Endothelial cell of umbilical vein (primary cell): ENCODE results near the gene GPSM1. TPM values are rescaled to one million over a fixed set of nuclear protein-coding genes. Genes with fewer than 3 reads are reported as not detected.

Experiments used
- BruUV-seq: library from RNA; stranded (reverse); fragments of 400-500 nt; replicated peaks from 2 replicates; lab custom pipeline; 2021; lab: Mats Ljungman, UMichigan
- CTCF ChIA-PET: fragments of 300-600, 350-600 bp; sonication (Branson Sonifier 250); formaldehyde crosslinking; loops from one replicate; lab custom pipeline; 2021; ENCODE audit warnings: antibody characterized with exemption, inconsistent platforms; lab: Charles Lee
- POLR2A ChIA-PET: fragments of 300-600, 350-600 bp; sonication (Branson Sonifier 250); formaldehyde crosslinking; loops from one replicate; lab custom pipeline; 2021; ENCODE audit warnings: antibody characterized with exemption, inconsistent platforms; lab: Charles Lee
- DNase-seq: peaks from one replicate; pipeline ENCODE4 v3.0.0-alpha.2; 2011; ENCODE audit warnings: low read depth, low spot score
- FAIRE-seq: peaks from 2 replicates; lab custom pipeline; 2011; peaks lifted over from hg19 to GRCh38; lab: Jason Lieb, UNC
- H2AFZ ChIP-seq: 2 replicates; pipeline ENCODE4 v1.6.0; 2012; ENCODE audit warnings: low read depth, low read length, control low read depth, inconsistent platforms
- H3K27ac ChIP-seq: 2 replicates; pipeline ENCODE4 v1.5.1; 2011; ENCODE audit warnings: low read depth, mild to moderate bottlenecking, control low read depth, low read length, moderate library complexity; ENCODE audit not compliant: insufficient read depth
- H3K27me3 ChIP-seq, 2 experiments: 2 replicates each; pipeline versions ENCODE4 v1.6.0 to v1.6.1; 2011; ENCODE audit warnings: low read length in 2 of 2, mixed read lengths in 1 of 2; ENCODE audit not compliant: control insufficient read depth in 2 of 2, insufficient read depth in 2 of 2
- H3K36me3 ChIP-seq, 2 experiments: 2 replicates in 1 of 2; 3 replicates in 1 of 2; pipeline ENCODE4 v1.5.1; 2011; ENCODE audit warnings: low read length in 2 of 2, mild to moderate bottlenecking in 1 of 2, moderate library complexity in 1 of 2; ENCODE audit not compliant: control insufficient read depth in 2 of 2, insufficient read depth in 2 of 2; ENCODE audit errors: extremely low read depth in 1 of 2
- H3K4me1 ChIP-seq: 3 replicates; pipeline ENCODE4 v1.5.1; 2011; ENCODE audit warnings: mild to moderate bottlenecking, low read length; ENCODE audit not compliant: control insufficient read depth, insufficient read depth; ENCODE audit errors: extremely low read depth
- H3K4me2 ChIP-seq: 2 replicates; pipeline ENCODE4 v1.6.1; 2011; ENCODE audit warnings: low read length, control low read depth, mixed read lengths; ENCODE audit not compliant: insufficient read depth
- H3K4me3 ChIP-seq, 3 experiments: fragments of 200-600 bp in 1 of 3; sonication (generic), shearing (Covaris generic) in 1 of 3; replicated peaks in 1 of 3; 2 replicates each; pipeline ENCODE4 v1.5.1; 2011 to 2016; ENCODE audit warnings: control low read depth in 3 of 3, low read length in 3 of 3, mild to moderate bottlenecking in 2 of 3, inconsistent platforms in 1 of 3, low read depth in 1 of 3, moderate library complexity in 1 of 3; ENCODE audit not compliant: insufficient read depth in 1 of 3
- H3K79me2 ChIP-seq: 2 replicates; pipeline ENCODE4 v1.6.0; 2012; ENCODE audit warnings: low read length, inconsistent platforms; ENCODE audit not compliant: control insufficient read depth, insufficient read depth
- H3K9ac ChIP-seq: replicated peaks from 2 replicates; pipeline ENCODE3; 2011; ENCODE audit warnings: low read length, control low read depth; ENCODE audit not compliant: insufficient read depth; ENCODE audit errors: extremely low read depth
- H3K9me1 ChIP-seq: replicated peaks from 3 replicates; pipeline ENCODE4 v1.6.0; 2011; ENCODE audit warnings: mild to moderate bottlenecking, low read length; ENCODE audit not compliant: control insufficient read depth, insufficient read depth; ENCODE audit errors: extremely low read depth
- H3K9me3 ChIP-seq: replicated peaks from 2 replicates; pipeline ENCODE4 v1.5.1; 2012; ENCODE audit warnings: low read length, inconsistent platforms; ENCODE audit not compliant: control insufficient read depth, insufficient read depth
- H4K20me1 ChIP-seq: replicated peaks from 2 replicates; pipeline ENCODE3; 2011; ENCODE audit warnings: mild to moderate bottlenecking, low read length; ENCODE audit not compliant: control insufficient read depth, insufficient read depth; ENCODE audit errors: extremely low read depth
- EZH2 ChIP-seq: IDR thresholded peaks from 2 replicates; pipeline ENCODE4 v1.6.1; 2012; ENCODE audit warnings: borderline replicate concordance, low read depth, mild to moderate bottlenecking, moderate library complexity, low read length, inconsistent platforms; ENCODE audit not compliant: severe bottlenecking
- FOS ChIP-seq: IDR thresholded peaks from 2 replicates; pipeline ENCODE4 v1.6.1; 2011; ENCODE audit warnings: mild to moderate bottlenecking, low read length, moderate library complexity, borderline replicate concordance; ENCODE audit not compliant: insufficient read depth
- GATA2 ChIP-seq: IDR thresholded peaks from 2 replicates; pipeline ENCODE4 v1.7.0; 2011; ENCODE audit warnings: low read depth, mild to moderate bottlenecking, moderate library complexity, mixed read lengths, low read length; ENCODE audit not compliant: insufficient read length, insufficient read depth
- JUN ChIP-seq: IDR thresholded peaks from 2 replicates; pipeline ENCODE4 v1.6.1; 2011; ENCODE audit warnings: borderline replicate concordance, low read depth; ENCODE audit not compliant: insufficient read length, insufficient read depth
- POLR2A ChIP-seq: IDR thresholded peaks from 2 replicates; pipeline ENCODE4 v1.6.1; 2012; ENCODE audit warnings: low read depth, mild to moderate bottlenecking, control low read depth, low read length
- POLR2AphosphoS5 ChIP-seq: IDR thresholded peaks from 2 replicates; pipeline ENCODE4 v1.6.1; 2012; ENCODE audit warnings: low read depth, mild to moderate bottlenecking, control low read depth, low read length, moderate library complexity; ENCODE audit not compliant: insufficient read depth
- dilution Hi-C: fragments of 300-500 bp; cut with MboI; formaldehyde crosslinking; loops from one replicate; pipeline ENCODE4 v1.15.0; 2019; ENCODE audit warnings: low sequenced_read_pairs; ENCODE audit not compliant: extremely low pct_ligation_motif_present
- intact Hi-C: fragments of 100-400 bp; cut with micrococcal nuclease; formaldehyde crosslinking; loops from one replicate; pipeline ENCODE4 v1.10.0; 2022
- polyA plus RNA-seq, 4 experiments: library from polyadenylated mRNA; depleted of rRNA in 3 of 4; stranded (reverse) in 3 of 4; unstranded in 1 of 4; fragments of >200 nt; gene quantifications; 2 replicates each; pipeline versions ENCODE4 v1.2.1 to v1.2.3, GENCODE V29; 2011 to 2012; ENCODE audit warnings: missing spikeins in 1 of 4
- total RNA-seq: library from RNA; stranded (reverse); gene quantifications from 2 replicates; pipeline ENCODE4 v1.2.3, GENCODE V29; 2021
- TF ChIP-seq, protein P1 (sequence below), 2 donors: IDR thresholded peaks; 1 replicate in 1 of 2; 2 replicates in 1 of 2; pipeline ENCODE4 v1.5.1; 2011; ENCODE audit warnings: low read length in 2 of 2, mild to moderate bottlenecking in 2 of 2, moderate library complexity in 2 of 2, control low read depth in 1 of 2, inconsistent platforms in 1 of 2, low read depth in 1 of 2; ENCODE audit not compliant: insufficient read depth in 1 of 2; ENCODE audit errors: extremely low read depth in 1 of 2

GPSM1 gene
- total and polyA plus RNA-seq, 2 donors (not counting 3 experiments of a cell fraction or from before 2014, with no cell fraction given) = 34.6 to 47.1 TPM

GRCh38 chr9:136289651-136290507, 37.5 kb upstream of the GPSM1 start:
- intact Hi-C loops = loop anchor here (10.0 kb wide), 2 partner anchors 325 to 685 kb away; partner anchors contain the start of gene UBAC1

More at GRCh38 chr9:136289651-136290507, 37.5 kb upstream of the GPSM1 start:
- no peaks in the 10 kb centered on the region for H3K9me3 ChIP-seq
- no TSS peak for BruUV-seq
- no peaks in the 10 kb centered on the region for H3K4me1 ChIP-seq
- FAIRE-seq (no peak), DNase-seq (no peak)
- no peak overlapping the region for H3K9ac ChIP-seq
- no peaks in the 10 kb centered on the region for H3K9me1 ChIP-seq
- TF ChIP-seq POLR2A (no peak), JUN (no peak), POLR2AphosphoS5 (no peak), FOS (no peak), GATA2 (no peak), EZH2 (no peak)
- TF ChIP-seq, protein P1, sequence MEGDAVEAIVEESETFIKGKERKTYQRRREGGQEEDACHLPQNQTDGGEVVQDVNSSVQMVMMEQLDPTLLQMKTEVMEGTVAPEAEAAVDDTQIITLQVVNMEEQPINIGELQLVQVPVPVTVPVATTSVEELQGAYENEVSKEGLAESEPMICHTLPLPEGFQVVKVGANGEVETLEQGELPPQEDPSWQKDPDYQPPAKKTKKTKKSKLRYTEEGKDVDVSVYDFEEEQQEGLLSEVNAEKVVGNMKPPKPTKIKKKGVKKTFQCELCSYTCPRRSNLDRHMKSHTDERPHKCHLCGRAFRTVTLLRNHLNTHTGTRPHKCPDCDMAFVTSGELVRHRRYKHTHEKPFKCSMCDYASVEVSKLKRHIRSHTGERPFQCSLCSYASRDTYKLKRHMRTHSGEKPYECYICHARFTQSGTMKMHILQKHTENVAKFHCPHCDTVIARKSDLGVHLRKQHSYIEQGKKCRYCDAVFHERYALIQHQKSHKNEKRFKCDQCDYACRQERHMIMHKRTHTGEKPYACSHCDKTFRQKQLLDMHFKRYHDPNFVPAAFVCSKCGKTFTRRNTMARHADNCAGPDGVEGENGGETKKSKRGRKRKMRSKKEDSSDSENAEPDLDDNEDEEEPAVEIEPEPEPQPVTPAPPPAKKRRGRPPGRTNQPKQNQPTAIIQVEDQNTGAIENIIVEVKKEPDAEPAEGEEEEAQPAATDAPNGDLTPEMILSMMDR (IDR thresholded peaks at IDR 0.05; ENCODE audit: extremely low read depth in 1 of 2, insufficient read depth in 1 of 2, low read depth in 1 of 2, low read length in 2 of 2) = no peak
- no peaks in the 10 kb centered on the region for H4K20me1 ChIP-seq
- POLR2A ChIA-PET = no interaction called here
- H3K27ac ChIP-seq = no peak overlapping the region
- H3K27me3 ChIP-seq = no peaks in the 10 kb centered on the region
- no peak overlapping the region for H3K4me3 ChIP-seq
- no peaks in the 10 kb centered on the region for H3K36me3 ChIP-seq
- CTCF ChIA-PET = no interaction called here
- dilution Hi-C loops = no loop called here
- no peaks in the 10 kb centered on the region for H3K79me2 ChIP-seq
- no peak overlapping the region for H3K4me2 ChIP-seq
- no peak overlapping the region for H2AFZ ChIP-seq
